ENCODE data around the gene NEB.
"Not testable (repeated sequence)": the region's sequence is repeated elsewhere in the genome, so short reads cannot be mapped to it uniquely, and the experiment has no call there.

NEB gene

DNA sequence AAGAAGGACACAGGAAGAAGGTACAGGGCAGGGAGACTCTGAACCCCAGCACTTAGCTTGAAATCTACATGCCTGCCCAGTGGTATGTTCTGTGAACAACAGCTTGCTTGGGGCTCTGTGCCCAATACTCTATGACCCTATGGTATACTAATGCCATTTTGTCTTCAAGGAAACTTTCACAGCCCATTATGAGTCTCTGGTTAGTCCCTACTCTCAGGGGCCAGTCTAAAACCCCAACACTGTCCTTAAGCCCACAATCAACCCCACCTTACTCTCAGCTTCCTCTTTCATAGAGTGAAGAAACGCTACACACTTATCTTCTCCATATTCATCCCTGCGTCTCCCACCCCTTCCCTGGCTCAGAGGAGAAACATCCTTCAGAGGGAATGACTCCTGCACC lies 16.0 kb downstream of the NEB start:
- H3K4me3 ChIP-seq (ENCODE audit: low read depth, low read length) = no peak overlapping the region
- TF ChIP-seq, protein P1, sequence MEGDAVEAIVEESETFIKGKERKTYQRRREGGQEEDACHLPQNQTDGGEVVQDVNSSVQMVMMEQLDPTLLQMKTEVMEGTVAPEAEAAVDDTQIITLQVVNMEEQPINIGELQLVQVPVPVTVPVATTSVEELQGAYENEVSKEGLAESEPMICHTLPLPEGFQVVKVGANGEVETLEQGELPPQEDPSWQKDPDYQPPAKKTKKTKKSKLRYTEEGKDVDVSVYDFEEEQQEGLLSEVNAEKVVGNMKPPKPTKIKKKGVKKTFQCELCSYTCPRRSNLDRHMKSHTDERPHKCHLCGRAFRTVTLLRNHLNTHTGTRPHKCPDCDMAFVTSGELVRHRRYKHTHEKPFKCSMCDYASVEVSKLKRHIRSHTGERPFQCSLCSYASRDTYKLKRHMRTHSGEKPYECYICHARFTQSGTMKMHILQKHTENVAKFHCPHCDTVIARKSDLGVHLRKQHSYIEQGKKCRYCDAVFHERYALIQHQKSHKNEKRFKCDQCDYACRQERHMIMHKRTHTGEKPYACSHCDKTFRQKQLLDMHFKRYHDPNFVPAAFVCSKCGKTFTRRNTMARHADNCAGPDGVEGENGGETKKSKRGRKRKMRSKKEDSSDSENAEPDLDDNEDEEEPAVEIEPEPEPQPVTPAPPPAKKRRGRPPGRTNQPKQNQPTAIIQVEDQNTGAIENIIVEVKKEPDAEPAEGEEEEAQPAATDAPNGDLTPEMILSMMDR (IDR thresholded peaks at IDR 0.05; ENCODE audit: low read depth, low read length) = no peak

DNA sequence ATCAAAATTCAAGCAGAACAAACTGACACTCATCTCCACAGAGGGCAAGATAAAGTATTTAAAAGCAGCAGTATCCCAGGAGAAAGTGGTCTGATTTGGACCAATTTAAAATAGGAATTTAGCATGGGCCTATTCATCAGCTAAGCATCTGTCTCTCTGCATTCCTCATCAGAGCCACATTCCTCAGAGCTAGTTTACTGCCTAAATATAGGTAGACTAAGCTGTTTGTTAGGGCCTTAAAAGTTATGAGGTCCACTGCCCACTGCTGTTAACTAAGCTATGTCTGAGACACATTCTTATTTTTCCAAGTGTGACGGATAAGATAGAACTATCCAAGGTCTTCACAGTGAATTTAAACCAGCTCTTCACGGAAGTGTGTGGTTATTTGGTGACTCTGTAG lies 17.6 kb downstream of the NEB start:
- no peak overlapping the region for H3K4me3 ChIP-seq (ENCODE audit: low read depth, low read length)
- TF ChIP-seq, protein P1 (IDR thresholded peaks at IDR 0.05; ENCODE audit: low read depth, low read length) = no peak

- no peak overlapping the region for H3K4me3 ChIP-seq (ENCODE audit: low read depth, low read length)
- TF ChIP-seq, protein P1 (IDR thresholded peaks at IDR 0.05; ENCODE audit: low read depth, low read length) = no peak
Measured at GRCh38 chr2:151713291-151713903, 20.9 kb downstream of the NEB start.

- TF ChIP-seq, protein P1 (IDR thresholded peaks at IDR 0.05; ENCODE audit: low read depth, low read length) = no peak
Measured at GRCh38 chr2:151711025-151711424, 23.3 kb downstream of the NEB start.

DNA sequence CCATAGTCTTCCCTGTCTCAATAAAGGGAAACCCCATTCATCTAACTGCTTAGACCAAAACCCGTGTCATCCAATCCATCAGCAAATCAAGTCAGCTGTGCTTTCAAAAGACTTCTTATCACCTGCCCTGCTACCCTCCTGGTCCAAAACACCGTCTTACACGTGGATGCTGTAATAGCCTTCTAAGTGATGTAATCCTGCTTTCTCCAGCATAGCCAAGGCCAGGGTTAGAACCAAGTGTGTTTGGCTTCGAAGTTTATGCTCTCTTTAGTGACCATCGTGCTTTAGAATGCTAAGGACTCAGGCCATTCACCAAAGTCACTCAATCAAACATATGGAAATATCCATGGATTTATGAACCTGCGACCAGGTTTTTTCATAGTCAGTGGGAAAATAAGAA lies 25.5 kb downstream of the NEB start:
- H3K4me3 ChIP-seq (ENCODE audit: low read depth, low read length) = no peak overlapping the region
- TF ChIP-seq, protein P1 (IDR thresholded peaks at IDR 0.05; ENCODE audit: low read depth, low read length) = no peak

More at GRCh38 chr2:151711025-151711424, 23.3 kb downstream of the NEB start:
- no peak overlapping the region for H3K4me3 ChIP-seq (ENCODE audit: low read depth, low read length)

GRCh38 chr2:151707857-151708256 lies 26.4 kb downstream of the NEB start:
- TF ChIP-seq, protein P1 (IDR thresholded peaks at IDR 0.05; ENCODE audit: low read depth, low read length) = no peak
- H3K4me3 ChIP-seq (ENCODE audit: low read depth, low read length) = no peak overlapping the region

DNA sequence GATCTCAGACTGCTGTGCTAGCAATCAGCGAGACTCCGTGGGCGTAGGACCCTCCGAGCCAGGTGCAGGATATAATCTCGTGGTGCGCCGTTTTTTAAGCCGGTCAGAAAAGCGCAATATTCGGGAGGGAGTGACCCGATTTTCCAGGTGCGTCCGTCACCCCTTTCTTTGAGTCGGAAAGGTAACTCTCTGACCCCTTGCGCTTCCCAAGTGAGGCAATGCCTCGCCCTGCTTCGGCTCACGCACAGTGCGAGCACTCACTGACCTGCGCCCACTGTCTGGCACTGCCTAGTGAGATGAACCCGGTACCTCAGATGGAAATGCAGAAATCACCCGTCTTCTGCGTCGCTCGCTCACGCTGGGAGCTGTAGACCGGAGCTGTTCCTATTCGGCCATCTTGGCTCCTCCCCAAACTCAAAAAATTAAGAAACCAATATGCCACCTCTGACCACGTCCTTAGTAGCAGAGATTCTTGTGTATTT lies 29.8 kb downstream of the NEB start:
- not testable (repeated sequence) for H3K4me3 ChIP-seq (ENCODE audit: low read depth, low read length)

- H3K4me3 ChIP-seq (ENCODE audit: low read depth, low read length) = not testable (repeated sequence)
Measured at GRCh38 chr2:151698134-151698533, 36.1 kb downstream of the NEB start.

All from WI38 (cell line).